WTC11 (cell line): ENCODE results near the gene FRMD4A. TPM values are rescaled to one million over a fixed set of nuclear protein-coding genes. Genes with fewer than 3 reads are reported as not detected.

ENCODE experiments used
- ATAC-seq: fragments of 200-7000 bp; cut with Tn5 transposase; 2 replicates; pipeline ENCODE4 v1.10.0; 2021; ENCODE audit warnings: mild to moderate bottlenecking, moderate library complexity
- CTCF ChIA-PET: fragments of 300-600 bp; sonication (Branson Sonifier 250); formaldehyde crosslinking; loops from one replicate; lab custom pipeline; 2021; ENCODE audit warnings: antibody characterized with exemption; lab: Charles Lee
- POLR2A ChIA-PET: fragments of 350-600 bp; sonication (Branson Sonifier 250); formaldehyde crosslinking; loops from one replicate; lab custom pipeline; 2021; ENCODE audit warnings: antibody characterized with exemption; lab: Charles Lee
- DNase-seq: peaks from one replicate; pipeline ENCODE4 v3.0.0; 2021; ENCODE audit warnings: low spot score
- H3K27ac Mint-ChIP-seq: 2 replicates; pipeline ENCODE4 v1.8.0; 2021; ENCODE audit warnings: mixed read lengths
- H3K27me3 Mint-ChIP-seq: 2 replicates; pipeline ENCODE4 v1.8.0; 2021; ENCODE audit warnings: low read depth, mild to moderate bottlenecking, moderate library complexity, mixed read lengths
- H3K36me3 Mint-ChIP-seq: 2 replicates; pipeline ENCODE4 v1.8.0; 2021; ENCODE audit warnings: mixed read lengths
- H3K4me1 Mint-ChIP-seq: 2 replicates; pipeline ENCODE4 v1.8.0; 2022; ENCODE audit warnings: mixed read lengths
- H3K4me3 Mint-ChIP-seq: 2 replicates; pipeline ENCODE4 v1.8.0; 2021; ENCODE audit warnings: mild to moderate bottlenecking, moderate library complexity, mixed read lengths
- H3K9me3 Mint-ChIP-seq: 2 replicates; pipeline ENCODE4 v1.8.0; 2021; ENCODE audit warnings: mixed read lengths
- CREB1 ChIP-seq: sonication (generic); formaldehyde crosslinking; IDR thresholded peaks from 2 replicates; pipeline ENCODE4 v1.8.0; 2023; ENCODE audit warnings: mild to moderate bottlenecking, missing genetic modification reagents
- CREM ChIP-seq: sonication (generic); formaldehyde crosslinking; IDR thresholded peaks from 2 replicates; pipeline ENCODE4 v1.8.1; 2022; ENCODE audit warnings: mild to moderate bottlenecking, missing genetic modification reagents, moderate library complexity
- ELF4 ChIP-seq: sonication (generic); formaldehyde crosslinking; IDR thresholded peaks from 2 replicates; pipeline ENCODE4 v1.8.1; 2022; ENCODE audit warnings: low read depth, mild to moderate bottlenecking, moderate library complexity, missing genetic modification reagents
- HMGA2 ChIP-seq: fragments of 250-450 bp; sonication (Bioruptor Pico); IDR thresholded peaks from 2 replicates; pipeline ENCODE4 v1.4.0; 2021; ENCODE audit warnings: mild to moderate bottlenecking, moderate library complexity
- IRF2 ChIP-seq: sonication (generic); formaldehyde crosslinking; IDR thresholded peaks from 2 replicates; pipeline ENCODE4 v1.8.0; 2022; ENCODE audit warnings: low read depth, missing genetic modification reagents, borderline replicate concordance
- MXD4 ChIP-seq: fragments of 250-450 bp; sonication (Bioruptor Pico); IDR thresholded peaks from 2 replicates; pipeline ENCODE4 v1.8.0; 2021; ENCODE audit warnings: mild to moderate bottlenecking, moderate library complexity, borderline replicate concordance
- NR2C2 ChIP-seq: sonication (generic); formaldehyde crosslinking; IDR thresholded peaks from 2 replicates; pipeline ENCODE4 v1.8.0; 2022; ENCODE audit warnings: mild to moderate bottlenecking, missing genetic modification reagents
- SP1 ChIP-seq: sonication (generic); formaldehyde crosslinking; conservative IDR thresholded peaks from 2 replicates; pipeline ENCODE4 v1.8.1; 2022; ENCODE audit warnings: missing genetic modification reagents
- ZNF671 ChIP-seq: fragments of 250-450 bp; sonication (Bioruptor Pico); IDR thresholded peaks from 2 replicates; pipeline ENCODE4 v1.8.0; 2021; ENCODE audit warnings: mild to moderate bottlenecking
- total RNA-seq: library from RNA; stranded (reverse); gene quantifications from 3 replicates; pipeline ENCODE4 v1.2.3, GENCODE V29; 2021
- TF ChIP-seq, protein P1 (sequence below): sonication (generic); formaldehyde crosslinking; IDR thresholded peaks from 2 replicates; pipeline ENCODE4 v1.8.1; 2022; ENCODE audit warnings: mild to moderate bottlenecking, missing genetic modification reagents, moderate library complexity, borderline replicate concordance
- TF ChIP-seq, protein P2 (sequence below): sonication (generic); formaldehyde crosslinking; IDR thresholded peaks from 2 replicates; pipeline ENCODE4 v1.8.1; 2023; ENCODE audit warnings: mild to moderate bottlenecking, moderate library complexity, missing genetic modification reagents
- TF ChIP-seq, protein P3 (sequence below): sonication (generic); formaldehyde crosslinking; IDR thresholded peaks from 2 replicates; pipeline ENCODE4 v1.8.0; 2022; ENCODE audit warnings: mild to moderate bottlenecking, missing genetic modification reagents
- TF ChIP-seq, protein P4 (sequence below): sonication (generic); formaldehyde crosslinking; IDR thresholded peaks from 2 replicates; pipeline ENCODE4 v1.8.0; 2022; ENCODE audit warnings: mild to moderate bottlenecking, missing genetic modification reagents
- TF ChIP-seq, protein P5 (sequence below): sonication (generic); formaldehyde crosslinking; IDR thresholded peaks from 2 replicates; pipeline ENCODE4 v1.8.0; 2022; ENCODE audit warnings: mild to moderate bottlenecking, missing genetic modification reagents
- TF ChIP-seq, protein P6 (sequence below): fragments of 250-450 bp; sonication (Bioruptor Pico); conservative IDR thresholded peaks from 2 replicates; pipeline ENCODE4 v1.9.0; 2021; ENCODE audit warnings: mild to moderate bottlenecking
- TF ChIP-seq, protein P7 (sequence below): fragments of 250-450 bp; sonication (Bioruptor Pico); IDR thresholded peaks from 2 replicates; pipeline ENCODE4 v1.9.0; 2021; ENCODE audit warnings: mild to moderate bottlenecking
- TF ChIP-seq, protein P8 (sequence below): fragments of 200-600 bp; IDR thresholded peaks from 2 replicates; pipeline ENCODE4 v1.8.0; 2022; ENCODE audit warnings: antibody characterized with exemption

FRMD4A gene
- total RNA-seq, 1 experiment from 2014 or later: 35.5 TPM

DNA sequence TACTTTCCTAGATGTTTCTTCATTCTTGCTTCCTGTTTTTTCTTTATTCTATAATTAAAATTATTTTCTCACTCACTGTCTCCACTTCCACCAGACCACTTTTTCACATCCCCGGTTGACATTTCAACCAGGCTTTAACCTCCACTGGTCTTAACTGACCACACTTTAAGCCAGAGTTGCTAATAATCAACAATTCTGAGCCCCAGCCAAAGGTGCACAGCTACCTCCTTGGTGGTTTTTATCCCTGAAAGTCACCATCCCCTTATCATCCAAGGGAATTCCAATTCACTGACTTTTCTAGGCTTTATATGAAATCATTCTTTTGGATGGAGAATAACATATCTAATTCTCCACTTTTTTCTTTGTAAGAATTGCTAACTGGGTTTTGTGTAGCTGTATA, 138.9 kb downstream of the FRMD4A start:
- TF ChIP-seq, protein P1, sequence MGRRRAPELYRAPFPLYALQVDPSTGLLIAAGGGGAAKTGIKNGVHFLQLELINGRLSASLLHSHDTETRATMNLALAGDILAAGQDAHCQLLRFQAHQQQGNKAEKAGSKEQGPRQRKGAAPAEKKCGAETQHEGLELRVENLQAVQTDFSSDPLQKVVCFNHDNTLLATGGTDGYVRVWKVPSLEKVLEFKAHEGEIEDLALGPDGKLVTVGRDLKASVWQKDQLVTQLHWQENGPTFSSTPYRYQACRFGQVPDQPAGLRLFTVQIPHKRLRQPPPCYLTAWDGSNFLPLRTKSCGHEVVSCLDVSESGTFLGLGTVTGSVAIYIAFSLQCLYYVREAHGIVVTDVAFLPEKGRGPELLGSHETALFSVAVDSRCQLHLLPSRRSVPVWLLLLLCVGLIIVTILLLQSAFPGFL (CRISPR knock-in tag): no peak
- TF ChIP-seq, protein P2, sequence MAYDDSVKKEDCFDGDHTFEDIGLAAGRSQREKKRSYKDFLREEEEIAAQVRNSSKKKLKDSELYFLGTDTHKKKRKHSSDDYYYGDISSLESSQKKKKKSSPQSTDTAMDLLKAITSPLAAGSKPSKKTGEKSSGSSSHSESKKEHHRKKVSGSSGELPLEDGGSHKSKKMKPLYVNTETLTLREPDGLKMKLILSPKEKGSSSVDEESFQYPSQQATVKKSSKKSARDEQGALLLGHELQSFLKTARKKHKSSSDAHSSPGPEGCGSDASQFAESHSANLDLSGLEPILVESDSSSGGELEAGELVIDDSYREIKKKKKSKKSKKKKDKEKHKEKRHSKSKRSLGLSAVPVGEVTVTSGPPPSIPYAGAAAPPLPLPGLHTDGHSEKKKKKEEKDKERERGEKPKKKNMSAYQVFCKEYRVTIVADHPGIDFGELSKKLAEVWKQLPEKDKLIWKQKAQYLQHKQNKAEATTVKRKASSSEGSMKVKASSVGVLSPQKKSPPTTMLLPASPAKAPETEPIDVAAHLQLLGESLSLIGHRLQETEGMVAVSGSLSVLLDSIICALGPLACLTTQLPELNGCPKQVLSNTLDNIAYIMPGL (CRISPR knock-in tag): no peak
- TF ChIP-seq, protein P3, sequence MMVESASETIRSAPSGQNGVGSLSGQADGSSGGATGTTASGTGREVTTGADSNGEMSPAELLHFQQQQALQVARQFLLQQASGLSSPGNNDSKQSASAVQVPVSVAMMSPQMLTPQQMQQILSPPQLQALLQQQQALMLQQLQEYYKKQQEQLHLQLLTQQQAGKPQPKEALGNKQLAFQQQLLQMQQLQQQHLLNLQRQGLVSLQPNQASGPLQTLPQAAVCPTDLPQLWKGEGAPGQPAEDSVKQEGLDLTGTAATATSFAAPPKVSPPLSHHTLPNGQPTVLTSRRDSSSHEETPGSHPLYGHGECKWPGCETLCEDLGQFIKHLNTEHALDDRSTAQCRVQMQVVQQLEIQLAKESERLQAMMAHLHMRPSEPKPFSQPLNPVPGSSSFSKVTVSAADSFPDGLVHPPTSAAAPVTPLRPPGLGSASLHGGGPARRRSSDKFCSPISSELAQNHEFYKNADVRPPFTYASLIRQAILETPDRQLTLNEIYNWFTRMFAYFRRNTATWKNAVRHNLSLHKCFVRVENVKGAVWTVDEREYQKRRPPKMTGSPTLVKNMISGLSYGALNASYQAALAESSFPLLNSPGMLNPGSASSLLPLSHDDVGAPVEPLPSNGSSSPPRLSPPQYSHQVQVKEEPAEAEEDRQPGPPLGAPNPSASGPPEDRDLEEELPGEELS (CRISPR knock-in tag): no peak
- TF ChIP-seq IRF2 (CRISPR knock-in tag) (no peak), NR2C2 (CRISPR knock-in tag) (no peak), HMGA2 (no peak), SP1 (CRISPR knock-in tag) (no peak), MXD4 (CRISPR knock-in tag) (no peak), CREB1 (no peak), ELF4 (no peak), CREM (CRISPR knock-in tag) (no peak), ZNF671 (CRISPR knock-in tag) (no peak)
- TF ChIP-seq, protein P4, sequence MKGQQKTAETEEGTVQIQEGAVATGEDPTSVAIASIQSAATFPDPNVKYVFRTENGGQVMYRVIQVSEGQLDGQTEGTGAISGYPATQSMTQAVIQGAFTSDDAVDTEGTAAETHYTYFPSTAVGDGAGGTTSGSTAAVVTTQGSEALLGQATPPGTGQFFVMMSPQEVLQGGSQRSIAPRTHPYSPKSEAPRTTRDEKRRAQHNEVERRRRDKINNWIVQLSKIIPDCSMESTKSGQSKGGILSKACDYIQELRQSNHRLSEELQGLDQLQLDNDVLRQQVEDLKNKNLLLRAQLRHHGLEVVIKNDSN (CRISPR knock-in tag): no peak
- TF ChIP-seq, protein P5, sequence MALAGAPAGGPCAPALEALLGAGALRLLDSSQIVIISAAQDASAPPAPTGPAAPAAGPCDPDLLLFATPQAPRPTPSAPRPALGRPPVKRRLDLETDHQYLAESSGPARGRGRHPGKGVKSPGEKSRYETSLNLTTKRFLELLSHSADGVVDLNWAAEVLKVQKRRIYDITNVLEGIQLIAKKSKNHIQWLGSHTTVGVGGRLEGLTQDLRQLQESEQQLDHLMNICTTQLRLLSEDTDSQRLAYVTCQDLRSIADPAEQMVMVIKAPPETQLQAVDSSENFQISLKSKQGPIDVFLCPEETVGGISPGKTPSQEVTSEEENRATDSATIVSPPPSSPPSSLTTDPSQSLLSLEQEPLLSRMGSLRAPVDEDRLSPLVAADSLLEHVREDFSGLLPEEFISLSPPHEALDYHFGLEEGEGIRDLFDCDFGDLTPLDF: no peak
- TF ChIP-seq, protein P6, sequence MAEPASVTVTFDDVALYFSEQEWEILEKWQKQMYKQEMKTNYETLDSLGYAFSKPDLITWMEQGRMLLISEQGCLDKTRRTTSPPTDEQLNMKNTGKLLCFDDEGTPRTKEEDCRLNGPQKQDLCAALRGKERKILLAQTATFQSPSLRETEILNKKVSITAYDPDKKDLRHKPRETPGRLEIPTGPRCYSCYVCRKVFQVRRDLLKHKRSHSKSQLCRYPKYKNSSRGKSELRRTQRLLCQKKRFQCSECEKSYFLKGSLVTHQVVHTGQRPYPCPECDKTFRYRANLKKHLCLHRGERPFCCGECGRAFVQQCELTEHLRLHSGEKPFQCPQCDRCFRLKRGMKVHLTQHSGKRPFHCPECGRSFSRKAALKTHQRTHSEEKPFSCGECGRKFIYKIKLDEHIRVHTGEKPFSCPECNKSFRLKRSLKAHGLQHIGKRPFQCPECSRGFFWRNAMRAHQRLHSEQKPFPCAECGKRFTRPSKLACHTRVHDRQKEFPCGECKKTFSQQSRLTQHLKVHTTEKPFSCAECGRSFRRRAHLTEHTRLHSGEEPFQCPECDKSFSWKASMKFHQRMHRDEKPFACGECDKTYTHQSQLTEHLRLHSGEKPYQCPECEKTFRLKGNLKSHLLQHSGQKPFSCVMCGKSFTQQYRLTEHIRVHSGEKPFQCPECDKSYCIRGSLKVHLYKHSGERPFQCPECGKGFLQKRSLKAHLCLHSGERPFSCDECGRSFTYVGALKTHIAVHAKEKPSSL: no peak
- TF ChIP-seq, protein P7, sequence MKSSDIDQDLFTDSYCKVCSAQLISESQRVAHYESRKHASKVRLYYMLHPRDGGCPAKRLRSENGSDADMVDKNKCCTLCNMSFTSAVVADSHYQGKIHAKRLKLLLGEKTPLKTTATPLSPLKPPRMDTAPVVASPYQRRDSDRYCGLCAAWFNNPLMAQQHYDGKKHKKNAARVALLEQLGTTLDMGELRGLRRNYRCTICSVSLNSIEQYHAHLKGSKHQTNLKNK (CRISPR knock-in tag): no peak
- TF ChIP-seq, protein P8, sequence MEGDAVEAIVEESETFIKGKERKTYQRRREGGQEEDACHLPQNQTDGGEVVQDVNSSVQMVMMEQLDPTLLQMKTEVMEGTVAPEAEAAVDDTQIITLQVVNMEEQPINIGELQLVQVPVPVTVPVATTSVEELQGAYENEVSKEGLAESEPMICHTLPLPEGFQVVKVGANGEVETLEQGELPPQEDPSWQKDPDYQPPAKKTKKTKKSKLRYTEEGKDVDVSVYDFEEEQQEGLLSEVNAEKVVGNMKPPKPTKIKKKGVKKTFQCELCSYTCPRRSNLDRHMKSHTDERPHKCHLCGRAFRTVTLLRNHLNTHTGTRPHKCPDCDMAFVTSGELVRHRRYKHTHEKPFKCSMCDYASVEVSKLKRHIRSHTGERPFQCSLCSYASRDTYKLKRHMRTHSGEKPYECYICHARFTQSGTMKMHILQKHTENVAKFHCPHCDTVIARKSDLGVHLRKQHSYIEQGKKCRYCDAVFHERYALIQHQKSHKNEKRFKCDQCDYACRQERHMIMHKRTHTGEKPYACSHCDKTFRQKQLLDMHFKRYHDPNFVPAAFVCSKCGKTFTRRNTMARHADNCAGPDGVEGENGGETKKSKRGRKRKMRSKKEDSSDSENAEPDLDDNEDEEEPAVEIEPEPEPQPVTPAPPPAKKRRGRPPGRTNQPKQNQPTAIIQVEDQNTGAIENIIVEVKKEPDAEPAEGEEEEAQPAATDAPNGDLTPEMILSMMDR: no peak
- H3K4me3 Mint-ChIP-seq: no peak overlapping the region
- POLR2A ChIA-PET: no interaction called here

More for the DNA sequence above, 138.9 kb downstream of the FRMD4A start:
- Mint-ChIP-seq H3K4me1 (peaks cover 25% of the 10 kb centered on the region), H3K27ac (no peak overlapping the region), H3K36me3 (no peaks in the 10 kb centered on the region), H3K9me3 (no peaks in the 10 kb centered on the region), H3K27me3 (no peaks in the 10 kb centered on the region)
- CTCF ChIA-PET: interaction anchor here (5.6 kb wide), 1 partner anchor 9 kb away, joined by 33 read pairs; no protein-coding TSS in a partner anchor
- DNase-seq (no peak), ATAC-seq (no peak)
